ENCODE results near the gene FST.
A peak's percentile ranks its signal among the peaks of the same experiment; 100 is the strongest.

FST gene

DNA sequence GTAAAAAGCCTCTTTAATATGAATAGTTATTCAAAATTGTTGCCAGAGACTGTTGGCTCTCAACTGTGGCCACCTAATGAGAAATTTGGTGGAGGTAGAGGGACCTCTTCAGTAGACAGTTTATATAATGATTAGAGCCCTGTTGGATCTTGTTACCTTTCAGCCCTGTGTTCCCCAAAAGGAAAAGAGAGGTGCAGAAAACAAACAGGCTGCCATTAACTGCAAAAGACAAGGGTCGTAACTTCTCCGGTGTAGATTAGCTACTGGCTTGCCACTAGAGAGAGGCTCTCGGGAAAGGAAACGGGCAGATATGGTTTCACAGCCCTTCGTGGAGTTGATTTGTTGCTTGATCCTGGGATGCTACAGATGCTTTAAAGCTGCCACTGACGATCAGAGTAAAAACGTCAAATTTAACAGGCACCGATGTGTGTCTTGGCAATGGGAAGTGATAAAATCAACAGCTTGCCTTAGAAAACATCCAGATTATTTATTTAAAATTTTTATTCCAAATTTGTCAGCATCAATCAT, 7.8 kb downstream of the FST start (continued):
- TF ChIP-seq, protein P1, sequence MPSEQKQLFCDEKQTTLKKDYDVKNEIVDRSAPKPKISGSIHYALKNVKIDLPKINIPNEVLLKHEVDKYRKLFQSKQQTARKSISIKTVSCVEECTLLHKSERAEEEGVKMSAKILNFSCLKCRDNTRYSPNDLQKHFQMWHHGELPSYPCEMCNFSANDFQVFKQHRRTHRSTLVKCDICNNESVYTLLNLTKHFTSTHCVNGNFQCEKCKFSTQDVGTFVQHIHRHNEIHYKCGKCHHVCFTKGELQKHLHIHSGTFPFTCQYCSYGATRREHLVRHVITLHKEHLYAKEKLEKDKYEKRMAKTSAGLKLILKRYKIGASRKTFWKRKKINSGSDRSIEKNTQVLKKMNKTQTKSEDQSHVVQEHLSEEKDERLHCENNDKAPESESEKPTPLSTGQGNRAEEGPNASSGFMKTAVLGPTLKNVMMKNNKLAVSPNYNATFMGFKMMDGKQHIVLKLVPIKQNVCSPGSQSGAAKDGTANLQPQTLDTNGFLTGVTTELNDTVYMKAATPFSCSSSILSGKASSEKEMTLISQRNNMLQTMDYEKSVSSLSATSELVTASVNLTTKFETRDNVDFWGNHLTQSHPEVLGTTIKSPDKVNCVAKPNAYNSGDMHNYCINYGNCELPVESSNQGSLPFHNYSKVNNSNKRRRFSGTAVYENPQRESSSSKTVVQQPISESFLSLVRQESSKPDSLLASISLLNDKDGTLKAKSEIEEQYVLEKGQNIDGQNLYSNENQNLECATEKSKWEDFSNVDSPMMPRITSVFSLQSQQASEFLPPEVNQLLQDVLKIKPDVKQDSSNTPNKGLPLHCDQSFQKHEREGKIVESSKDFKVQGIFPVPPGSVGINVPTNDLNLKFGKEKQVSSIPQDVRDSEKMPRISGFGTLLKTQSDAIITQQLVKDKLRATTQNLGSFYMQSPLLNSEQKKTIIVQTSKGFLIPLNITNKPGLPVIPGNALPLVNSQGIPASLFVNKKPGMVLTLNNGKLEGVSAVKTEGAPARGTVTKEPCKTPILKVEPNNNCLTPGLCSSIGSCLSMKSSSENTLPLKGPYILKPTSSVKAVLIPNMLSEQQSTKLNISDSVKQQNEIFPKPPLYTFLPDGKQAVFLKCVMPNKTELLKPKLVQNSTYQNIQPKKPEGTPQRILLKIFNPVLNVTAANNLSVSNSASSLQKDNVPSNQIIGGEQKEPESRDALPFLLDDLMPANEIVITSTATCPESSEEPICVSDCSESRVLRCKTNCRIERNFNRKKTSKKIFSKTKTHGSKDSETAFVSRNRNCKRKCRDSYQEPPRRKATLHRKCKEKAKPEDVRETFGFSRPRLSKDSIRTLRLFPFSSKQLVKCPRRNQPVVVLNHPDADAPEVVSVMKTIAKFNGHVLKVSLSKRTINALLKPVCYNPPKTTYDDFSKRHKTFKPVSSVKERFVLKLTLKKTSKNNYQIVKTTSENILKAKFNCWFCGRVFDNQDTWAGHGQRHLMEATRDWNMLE (tag by site-specific recombination; conservative IDR thresholded peaks at IDR 0.05; ENCODE audit: low read depth): no peak
- TF ChIP-seq ZFHX2 (tag by site-specific recombination; conservative IDR thresholded peaks at IDR 0.05): no peak
- TF ChIP-seq SETDB1 (IDR thresholded peaks at IDR 0.05; ENCODE audit: insufficient read length, low read length): no peak
- TF ChIP-seq, protein P2, sequence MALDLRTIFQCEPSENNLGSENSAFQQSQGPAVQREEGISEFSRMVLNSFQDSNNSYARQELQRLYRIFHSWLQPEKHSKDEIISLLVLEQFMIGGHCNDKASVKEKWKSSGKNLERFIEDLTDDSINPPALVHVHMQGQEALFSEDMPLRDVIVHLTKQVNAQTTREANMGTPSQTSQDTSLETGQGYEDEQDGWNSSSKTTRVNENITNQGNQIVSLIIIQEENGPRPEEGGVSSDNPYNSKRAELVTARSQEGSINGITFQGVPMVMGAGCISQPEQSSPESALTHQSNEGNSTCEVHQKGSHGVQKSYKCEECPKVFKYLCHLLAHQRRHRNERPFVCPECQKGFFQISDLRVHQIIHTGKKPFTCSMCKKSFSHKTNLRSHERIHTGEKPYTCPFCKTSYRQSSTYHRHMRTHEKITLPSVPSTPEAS (tag by site-specific recombination; IDR thresholded peaks at IDR 0.05): no peak
- TF ChIP-seq, protein P3, sequence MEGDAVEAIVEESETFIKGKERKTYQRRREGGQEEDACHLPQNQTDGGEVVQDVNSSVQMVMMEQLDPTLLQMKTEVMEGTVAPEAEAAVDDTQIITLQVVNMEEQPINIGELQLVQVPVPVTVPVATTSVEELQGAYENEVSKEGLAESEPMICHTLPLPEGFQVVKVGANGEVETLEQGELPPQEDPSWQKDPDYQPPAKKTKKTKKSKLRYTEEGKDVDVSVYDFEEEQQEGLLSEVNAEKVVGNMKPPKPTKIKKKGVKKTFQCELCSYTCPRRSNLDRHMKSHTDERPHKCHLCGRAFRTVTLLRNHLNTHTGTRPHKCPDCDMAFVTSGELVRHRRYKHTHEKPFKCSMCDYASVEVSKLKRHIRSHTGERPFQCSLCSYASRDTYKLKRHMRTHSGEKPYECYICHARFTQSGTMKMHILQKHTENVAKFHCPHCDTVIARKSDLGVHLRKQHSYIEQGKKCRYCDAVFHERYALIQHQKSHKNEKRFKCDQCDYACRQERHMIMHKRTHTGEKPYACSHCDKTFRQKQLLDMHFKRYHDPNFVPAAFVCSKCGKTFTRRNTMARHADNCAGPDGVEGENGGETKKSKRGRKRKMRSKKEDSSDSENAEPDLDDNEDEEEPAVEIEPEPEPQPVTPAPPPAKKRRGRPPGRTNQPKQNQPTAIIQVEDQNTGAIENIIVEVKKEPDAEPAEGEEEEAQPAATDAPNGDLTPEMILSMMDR (tag by site-specific recombination; IDR thresholded peaks at IDR 0.05): no peak
- no peak for TF ChIP-seq ZFP69B (tag by site-specific recombination; IDR thresholded peaks at IDR 0.05)
- no peak for TF ChIP-seq ZNF426 (tag by site-specific recombination; IDR thresholded peaks at IDR 0.05)
- TF ChIP-seq ZNF48 (tag by site-specific recombination; IDR thresholded peaks at IDR 0.05): no peak
- no peak for TF ChIP-seq ZNF184 (tag by site-specific recombination; IDR thresholded peaks at IDR 0.05)
- TF ChIP-seq RBAK (tag by site-specific recombination; IDR thresholded peaks at IDR 0.05): no peak
- no peak for TF ChIP-seq HOXD13 (CRISPR knock-in tag; IDR thresholded peaks at IDR 0.05; ENCODE audit: borderline replicate concordance)
- no peak for TF ChIP-seq GLI2 (tag by site-specific recombination; IDR thresholded peaks at IDR 0.05; ENCODE audit: borderline replicate concordance, low read depth)
- TF ChIP-seq ZNF792 (tag by site-specific recombination; IDR thresholded peaks at IDR 0.05): no peak

DNA sequence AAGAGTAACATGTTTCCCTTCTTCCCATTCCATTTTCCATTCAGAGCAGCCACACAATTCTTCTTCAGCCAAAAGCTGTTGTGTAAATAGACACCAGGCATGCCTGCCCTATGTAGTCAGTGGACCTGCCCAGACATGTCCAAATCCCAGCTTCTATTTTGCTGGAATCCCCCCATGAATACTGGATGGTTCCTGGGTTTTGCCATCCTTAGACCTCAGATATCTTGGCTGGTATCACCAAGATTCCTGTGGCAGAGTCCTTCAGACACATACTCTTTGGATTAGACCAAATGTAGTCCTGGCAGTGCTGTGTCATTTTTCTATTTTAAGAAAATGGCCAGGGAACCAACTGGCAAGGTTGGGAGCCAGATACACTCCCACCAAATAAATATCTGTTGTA, 10.3 kb downstream of the FST start:
- ChIA-PET CTCF (no interaction called here), POLR2A (no interaction called here)
- TF ChIP-seq, protein P4, sequence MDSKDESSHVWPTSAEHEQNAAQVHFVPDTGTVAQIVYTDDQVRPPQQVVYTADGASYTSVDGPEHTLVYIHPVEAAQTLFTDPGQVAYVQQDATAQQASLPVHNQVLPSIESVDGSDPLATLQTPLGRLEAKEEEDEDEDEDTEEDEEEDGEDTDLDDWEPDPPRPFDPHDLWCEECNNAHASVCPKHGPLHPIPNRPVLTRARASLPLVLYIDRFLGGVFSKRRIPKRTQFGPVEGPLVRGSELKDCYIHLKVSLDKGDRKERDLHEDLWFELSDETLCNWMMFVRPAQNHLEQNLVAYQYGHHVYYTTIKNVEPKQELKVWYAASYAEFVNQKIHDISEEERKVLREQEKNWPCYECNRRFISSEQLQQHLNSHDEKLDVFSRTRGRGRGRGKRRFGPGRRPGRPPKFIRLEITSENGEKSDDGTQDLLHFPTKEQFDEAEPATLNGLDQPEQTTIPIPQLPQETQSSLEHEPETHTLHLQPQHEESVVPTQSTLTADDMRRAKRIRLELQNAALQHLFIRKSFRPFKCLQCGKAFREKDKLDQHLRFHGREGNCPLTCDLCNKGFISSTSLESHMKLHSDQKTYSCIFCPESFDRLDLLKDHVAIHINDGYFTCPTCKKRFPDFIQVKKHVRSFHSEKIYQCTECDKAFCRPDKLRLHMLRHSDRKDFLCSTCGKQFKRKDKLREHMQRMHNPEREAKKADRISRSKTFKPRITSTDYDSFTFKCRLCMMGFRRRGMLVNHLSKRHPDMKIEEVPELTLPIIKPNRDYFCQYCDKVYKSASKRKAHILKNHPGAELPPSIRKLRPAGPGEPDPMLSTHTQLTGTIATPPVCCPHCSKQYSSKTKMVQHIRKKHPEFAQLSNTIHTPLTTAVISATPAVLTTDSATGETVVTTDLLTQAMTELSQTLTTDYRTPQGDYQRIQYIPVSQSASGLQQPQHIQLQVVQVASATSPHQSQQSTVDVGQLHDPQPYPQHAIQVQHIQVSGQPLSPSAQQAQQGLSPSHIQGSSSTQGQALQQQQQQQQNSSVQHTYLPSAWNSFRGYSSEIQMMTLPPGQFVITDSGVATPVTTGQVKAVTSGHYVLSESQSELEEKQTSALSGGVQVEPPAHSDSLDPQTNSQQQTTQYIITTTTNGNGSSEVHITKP (tag by site-specific recombination; IDR thresholded peaks at IDR 0.05): peak; percentile 81
- TF ChIP-seq OVOL3 (tag by site-specific recombination; IDR thresholded peaks at IDR 0.05): no peak
- H3K4me3 ChIP-seq (ENCODE audit: low read depth, low read length): no peak overlapping the region
- H3K4me1 ChIP-seq (ENCODE audit: control insufficient read depth, insufficient read depth, low read length): no peaks in the 10 kb centered on the region
- no peak overlapping the region for H3K27ac ChIP-seq (ENCODE audit: extremely low read depth, low read depth, low read length)
- no peaks in the 10 kb centered on the region for H3K36me3 ChIP-seq (ENCODE audit: control insufficient read depth in 2 of 2, insufficient read depth in 1 of 2, low read length in 2 of 2)
- no peaks in the 10 kb centered on the region for H3K9me3 ChIP-seq (ENCODE audit: control insufficient read depth, insufficient read depth, low read depth, low read length)
